NCI-H2196 (cell line): ENCODE data around the gene MYBPC1.
"Not testable (repeated sequence)": the region's sequence is repeated elsewhere in the genome, so short reads cannot be mapped to it uniquely, and the experiment has no call there.

Source experiments
- DNase-seq: peaks from one replicate; lab custom pipeline; 2025; ENCODE audit not compliant: unreplicated experiment; lab: John Stamatoyannopoulos, UW

The MYBPC1 gene, protein sequence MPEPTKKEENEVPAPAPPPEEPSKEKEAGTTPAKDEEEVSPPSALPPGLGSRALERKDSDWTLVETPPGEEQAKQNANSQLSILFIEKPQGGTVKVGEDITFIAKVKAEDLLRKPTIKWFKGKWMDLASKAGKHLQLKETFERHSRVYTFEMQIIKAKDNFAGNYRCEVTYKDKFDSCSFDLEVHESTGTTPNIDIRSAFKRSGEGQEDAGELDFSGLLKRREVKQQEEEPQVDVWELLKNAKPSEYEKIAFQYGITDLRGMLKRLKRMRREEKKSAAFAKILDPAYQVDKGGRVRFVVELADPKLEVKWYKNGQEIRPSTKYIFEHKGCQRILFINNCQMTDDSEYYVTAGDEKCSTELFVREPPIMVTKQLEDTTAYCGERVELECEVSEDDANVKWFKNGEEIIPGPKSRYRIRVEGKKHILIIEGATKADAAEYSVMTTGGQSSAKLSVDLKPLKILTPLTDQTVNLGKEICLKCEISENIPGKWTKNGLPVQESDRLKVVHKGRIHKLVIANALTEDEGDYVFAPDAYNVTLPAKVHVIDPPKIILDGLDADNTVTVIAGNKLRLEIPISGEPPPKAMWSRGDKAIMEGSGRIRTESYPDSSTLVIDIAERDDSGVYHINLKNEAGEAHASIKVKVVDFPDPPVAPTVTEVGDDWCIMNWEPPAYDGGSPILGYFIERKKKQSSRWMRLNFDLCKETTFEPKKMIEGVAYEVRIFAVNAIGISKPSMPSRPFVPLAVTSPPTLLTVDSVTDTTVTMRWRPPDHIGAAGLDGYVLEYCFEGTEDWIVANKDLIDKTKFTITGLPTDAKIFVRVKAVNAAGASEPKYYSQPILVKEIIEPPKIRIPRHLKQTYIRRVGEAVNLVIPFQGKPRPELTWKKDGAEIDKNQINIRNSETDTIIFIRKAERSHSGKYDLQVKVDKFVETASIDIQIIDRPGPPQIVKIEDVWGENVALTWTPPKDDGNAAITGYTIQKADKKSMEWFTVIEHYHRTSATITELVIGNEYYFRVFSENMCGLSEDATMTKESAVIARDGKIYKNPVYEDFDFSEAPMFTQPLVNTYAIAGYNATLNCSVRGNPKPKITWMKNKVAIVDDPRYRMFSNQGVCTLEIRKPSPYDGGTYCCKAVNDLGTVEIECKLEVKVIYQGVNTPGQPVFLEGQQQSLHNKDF

DNA sequence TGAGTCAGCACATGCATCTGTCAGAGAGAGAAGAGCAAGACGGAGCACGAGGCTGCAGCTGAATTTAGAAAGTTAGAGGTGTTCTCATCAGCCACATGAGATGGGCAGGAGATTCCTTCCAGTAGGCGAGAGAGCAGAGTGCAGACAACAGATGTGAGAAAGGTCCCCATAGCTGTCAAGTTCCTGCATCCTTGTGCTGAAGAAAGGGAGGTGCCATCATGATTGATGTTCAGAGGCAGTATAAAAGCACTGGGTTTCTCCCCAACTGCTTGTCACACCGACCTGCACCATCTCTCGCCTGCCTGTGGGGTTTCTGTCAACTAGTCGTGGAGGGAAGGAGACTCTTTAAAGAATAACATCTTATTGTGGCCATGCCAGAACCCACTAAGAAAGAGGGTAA, at the start of gene MYBPC1:
MYBPC1 (plus strand) TSS at position 272 of the 400 bp plus-strand sequence; CDS start at position 372, 100 bp downstream.
- DNase-seq: no peak

DNA sequence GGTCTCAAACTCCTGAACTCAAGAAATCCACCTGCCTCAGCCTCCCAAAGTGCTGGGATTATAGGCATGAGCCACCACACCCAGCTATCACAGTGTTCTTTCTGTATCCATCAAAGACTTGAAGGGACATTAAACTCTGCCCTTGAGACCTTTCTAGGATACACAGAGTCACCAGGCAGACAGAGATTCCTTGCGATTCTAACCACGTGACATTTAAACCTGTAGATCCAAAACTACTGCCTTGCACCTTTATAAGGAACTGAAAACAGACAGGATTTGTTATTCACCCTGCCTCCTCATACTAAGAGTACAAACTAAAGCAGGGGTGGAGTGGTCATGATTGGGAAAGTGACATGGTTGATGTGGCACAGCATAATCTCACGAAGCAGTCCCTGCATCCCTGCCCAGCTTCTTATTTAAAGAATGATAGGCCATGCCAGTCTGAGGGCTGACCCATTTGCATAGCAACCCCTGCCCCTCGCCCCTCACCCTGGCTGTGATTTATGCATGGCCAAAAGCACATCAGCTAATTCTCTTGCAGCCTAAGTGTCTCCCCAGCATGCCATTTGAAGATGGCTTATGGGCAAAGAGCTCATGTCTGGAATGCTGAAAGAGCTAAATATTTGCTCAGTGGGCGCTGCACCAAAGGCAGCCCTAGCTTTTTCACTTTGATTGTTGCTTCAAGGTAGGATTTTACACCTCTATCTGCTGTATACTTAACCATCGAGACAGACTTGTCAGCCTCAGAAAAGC, 43.2 kb upstream of the MYBPC1 start:
- DNase-seq: no peak

DNA sequence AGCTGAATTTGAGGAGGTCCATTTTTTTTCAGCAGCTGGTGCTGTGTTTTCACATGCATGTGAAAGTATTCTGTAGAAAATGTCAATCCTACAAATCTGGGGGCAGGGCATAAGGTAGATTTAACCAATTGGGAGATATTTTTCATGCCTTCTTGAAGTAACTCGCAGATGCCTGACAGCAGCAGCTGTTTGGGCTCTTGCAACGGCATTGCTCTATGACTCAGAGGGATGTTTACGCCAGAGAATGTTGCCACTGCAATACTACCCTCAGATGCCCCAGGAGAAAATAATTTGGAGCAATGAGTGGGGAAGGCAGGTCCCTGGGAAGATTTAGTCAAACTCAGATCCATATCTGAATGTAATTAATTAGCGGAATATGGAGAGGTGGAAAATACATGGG, 42.5 kb upstream of the MYBPC1 start:
- DNase-seq: no peak

DNA sequence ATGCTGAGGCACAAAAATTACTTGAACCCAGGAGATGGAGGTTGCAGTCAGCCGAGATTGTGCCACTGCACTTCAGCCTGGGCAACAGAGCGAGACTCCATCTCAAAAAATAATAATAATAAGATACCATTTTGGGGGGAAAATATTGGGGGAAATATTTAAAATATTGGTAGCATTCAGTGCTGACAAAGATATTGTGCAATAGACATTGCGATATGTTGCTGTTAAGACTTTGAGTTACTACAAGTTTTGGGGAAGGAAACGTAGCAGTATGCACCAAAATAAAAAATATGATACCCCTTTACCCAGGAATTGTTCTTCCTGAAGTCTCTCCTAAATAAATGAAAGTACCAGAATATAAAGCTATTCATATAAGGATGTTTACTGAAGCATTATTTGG, 37.7 kb upstream of the MYBPC1 start:
- DNase-seq: no peak

DNA sequence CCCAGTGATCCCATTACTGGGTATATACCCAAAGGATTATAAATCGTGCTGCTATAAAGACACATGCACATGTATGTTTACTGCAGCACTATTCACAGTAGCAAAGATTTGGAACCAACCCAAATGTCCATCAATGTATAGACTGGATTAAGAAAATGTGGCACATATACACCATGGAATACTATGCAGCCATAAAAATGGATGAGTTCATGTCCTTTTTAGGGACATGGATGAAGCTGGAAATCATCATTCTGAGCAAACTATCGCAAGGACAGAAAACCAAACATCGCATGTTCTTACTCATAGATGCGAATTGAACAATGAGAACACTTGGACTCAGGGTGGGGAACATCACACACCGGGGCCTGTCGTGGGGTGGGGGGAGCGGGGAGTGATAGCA, 36.0 kb upstream of the MYBPC1 start:
- DNase-seq: not testable (repeated sequence)

DNA sequence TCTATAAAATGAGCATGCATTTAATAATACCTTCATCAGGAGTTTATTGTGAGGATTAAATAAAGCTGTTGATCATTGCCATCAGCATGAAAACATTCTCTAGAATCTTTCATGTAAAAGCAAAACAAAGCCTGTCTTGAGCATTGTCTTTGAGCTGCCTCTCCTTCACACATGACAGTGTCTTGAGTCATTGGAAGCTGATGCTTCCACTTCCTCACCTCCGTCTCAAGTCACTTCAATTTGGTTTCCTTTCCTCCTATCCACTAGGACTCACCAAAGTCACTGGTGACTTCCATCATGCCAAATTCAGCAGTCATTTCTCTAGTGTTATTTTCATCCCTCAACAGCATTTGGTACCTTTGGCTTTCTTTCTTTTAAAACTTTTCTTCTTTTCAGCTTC, 31.6 kb upstream of the MYBPC1 start:
- DNase-seq: no peak

DNA sequence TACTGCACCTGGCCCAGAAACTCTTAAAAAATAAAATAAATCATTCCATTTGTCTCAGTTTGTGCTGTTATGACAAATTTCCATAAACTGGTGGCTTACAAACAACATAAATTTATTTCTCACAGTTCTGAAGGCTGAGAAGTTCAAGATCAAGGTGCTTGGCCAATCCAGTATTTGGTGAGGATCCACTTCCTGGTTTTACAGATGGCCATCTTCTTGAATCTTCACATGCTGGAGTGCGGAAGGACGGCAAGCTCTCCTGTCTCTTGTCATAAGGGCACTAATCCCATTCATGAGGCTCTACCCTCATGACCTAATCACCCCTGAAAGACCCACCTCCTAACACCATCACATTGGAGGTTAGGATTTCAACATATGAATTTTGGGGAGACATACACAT, 29.9 kb upstream of the MYBPC1 start:
- DNase-seq: no peak

DNA sequence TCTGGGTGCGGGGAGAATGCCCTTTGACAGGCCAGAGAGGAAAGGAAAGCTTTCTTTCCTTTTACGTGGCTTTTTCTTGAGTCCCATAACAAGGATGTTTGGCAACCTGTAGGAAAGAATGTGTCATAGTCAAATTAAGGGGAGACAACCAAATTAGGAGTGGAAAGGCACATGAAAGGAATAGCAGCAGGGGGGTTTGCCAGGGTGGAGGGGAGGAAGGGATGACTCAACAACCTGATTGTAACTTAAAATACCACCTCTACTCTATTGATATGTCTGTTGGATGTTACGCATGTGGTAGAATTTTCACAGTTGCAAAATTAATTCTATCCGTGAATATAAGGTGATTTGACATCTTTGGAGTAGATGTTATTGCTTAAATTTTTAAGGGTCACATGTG, 28.5 kb upstream of the MYBPC1 start:
- no peak for DNase-seq

DNA sequence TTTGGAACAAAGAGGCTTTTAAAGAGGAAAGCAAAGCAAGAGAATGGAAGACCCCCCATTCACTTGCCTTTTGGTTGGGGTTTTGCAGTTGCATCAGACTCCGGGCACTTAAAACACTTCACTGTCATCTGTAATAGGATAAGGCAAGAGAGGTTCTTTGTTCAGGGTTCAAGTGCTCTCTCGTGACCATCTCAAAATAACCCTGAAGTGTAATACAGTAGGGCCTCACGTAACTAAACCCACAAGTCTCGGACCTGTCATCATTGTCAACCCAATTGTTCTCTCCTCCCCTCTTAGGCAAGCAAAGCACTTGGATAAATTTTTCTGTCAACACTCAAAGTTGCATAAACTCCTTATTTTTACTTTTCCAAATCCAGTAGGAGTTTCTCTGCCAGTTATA, 26.9 kb upstream of the MYBPC1 start:
- no peak for DNase-seq

DNA sequence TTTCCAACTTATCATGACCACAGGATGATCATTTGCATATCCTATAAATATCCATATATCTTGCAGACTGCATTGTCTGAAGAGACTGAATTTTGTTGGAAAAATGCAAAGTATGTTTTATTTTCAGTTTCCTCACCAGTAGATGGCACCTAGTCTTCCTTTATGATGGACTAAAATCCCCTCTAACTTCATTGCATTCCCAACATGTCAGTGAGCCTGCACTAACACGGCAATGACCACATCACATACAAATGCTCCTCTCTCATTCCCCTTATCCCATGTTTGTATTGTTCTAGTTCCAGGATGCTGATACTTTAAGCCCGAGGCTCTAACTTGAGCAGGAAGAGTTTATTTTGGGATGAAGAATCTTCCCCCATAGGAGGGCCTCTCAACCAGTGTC, 24.7 kb upstream of the MYBPC1 start:
- no peak for DNase-seq

DNA sequence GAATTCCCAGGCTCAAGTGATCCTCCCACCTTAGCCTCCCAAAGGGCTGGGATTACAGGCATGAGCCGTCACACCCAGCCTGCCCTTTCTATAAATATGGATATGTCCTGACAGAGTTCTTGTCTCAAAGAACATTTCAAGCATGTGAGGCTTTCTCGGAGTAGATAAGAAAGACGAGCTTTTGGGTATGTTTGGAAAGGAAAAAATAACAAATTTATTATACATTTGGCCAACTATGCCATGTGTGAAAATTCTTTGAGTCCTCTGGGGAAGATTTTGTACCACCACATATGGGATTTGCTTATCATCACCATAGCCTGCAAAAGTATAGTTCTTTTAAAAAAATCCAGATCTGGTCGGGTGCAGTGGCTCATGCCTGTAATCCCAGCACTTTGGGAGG, 23.7 kb upstream of the MYBPC1 start:
- no peak for DNase-seq

DNA sequence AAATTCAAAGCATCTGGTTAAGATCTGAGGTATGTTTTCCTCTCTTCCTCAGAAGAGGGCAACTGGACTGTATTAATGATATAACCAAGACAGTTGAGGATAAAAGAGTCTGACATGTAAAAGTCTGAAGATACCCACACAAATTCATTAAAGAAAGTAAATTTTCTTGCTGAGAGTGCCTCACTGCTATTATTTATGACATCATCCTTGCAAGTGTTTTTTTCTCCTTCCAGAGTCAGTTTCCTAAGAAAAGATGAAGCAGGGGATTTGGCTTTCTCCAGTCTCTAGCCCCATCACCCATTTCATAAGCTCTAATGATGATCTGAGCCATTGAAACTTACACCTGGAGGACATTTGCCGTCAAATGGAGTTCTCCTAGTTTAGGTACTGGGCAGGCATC, 21.0 kb upstream of the MYBPC1 start:
- no peak for DNase-seq

DNA sequence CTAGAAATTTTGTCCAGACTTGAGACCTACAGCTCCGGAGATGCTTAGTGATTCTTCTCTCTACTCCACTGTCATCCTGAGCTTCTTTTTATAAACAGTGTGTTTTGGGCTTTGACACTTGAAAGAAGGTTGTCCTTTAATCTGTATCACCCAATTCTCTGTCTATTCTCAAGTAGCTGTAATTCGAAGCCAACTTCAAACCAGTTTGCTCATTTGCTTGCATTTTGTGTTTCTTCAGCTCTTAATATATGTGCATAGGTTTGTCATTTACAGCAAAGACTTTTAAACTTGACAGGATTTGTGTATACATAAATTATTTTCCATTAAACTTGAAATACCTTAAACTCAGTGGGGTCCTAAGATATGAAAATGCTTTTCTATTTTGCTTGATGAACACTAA, 16.4 kb upstream of the MYBPC1 start:
- DNase-seq: no peak

DNA sequence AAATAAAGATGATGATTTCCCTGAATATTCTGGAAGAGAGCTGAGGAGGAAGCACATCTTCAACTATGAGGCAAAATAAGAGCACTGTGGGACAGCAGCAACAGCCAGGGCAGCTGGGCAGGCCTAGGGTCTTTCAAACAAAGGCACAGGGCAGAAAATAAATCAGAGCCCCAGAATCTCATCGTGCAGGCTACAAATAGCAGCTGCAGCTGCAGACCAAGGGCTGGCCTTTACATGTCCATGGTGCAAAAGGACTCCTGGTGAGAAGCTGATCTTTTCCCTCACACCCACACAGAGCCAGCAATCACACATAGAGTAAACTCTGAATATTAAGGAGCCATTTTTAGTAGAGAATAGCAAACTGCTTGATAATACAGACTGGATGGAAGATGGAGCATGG, 13.6 kb upstream of the MYBPC1 start:
- no peak for DNase-seq

DNA sequence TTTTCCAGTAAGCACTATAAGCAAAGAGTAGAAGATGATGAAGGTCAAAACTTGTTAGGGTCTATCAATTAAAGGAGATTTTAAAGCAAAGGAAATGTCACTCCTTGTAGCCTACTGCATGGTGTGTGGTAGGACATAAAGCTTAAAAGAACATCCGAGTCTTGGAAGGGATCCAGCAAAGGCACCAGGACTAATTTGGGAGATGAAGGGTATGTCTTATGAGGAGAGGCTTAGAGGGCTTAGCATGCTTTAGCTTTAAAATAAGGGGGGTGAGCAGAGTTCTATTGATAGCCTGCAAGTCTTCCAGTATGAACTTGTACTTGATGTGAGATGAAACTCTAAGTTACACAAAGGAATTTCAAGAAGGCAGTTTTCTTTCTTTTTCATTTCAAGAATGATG, 11.8 kb upstream of the MYBPC1 start:
- DNase-seq: no peak

DNA sequence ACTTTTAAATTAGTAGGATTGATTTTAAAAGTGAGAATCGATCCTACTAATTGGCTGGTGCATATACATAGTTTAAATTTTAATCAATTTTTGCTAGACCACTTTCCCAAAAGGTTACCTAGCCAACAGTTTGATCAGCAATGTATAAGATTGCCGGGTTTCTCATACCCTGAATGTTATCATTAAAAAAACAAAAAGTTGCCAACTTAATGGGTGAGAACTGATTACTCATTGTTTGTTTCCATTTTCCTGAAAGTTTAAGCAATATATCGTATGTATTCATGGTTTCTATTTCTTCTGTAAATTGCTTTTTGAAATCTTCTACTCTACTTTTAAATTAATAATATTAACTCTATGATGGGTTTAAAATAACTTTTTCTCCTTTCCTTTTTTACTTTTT, 4.4 kb upstream of the MYBPC1 start:
- no peak for DNase-seq

DNA sequence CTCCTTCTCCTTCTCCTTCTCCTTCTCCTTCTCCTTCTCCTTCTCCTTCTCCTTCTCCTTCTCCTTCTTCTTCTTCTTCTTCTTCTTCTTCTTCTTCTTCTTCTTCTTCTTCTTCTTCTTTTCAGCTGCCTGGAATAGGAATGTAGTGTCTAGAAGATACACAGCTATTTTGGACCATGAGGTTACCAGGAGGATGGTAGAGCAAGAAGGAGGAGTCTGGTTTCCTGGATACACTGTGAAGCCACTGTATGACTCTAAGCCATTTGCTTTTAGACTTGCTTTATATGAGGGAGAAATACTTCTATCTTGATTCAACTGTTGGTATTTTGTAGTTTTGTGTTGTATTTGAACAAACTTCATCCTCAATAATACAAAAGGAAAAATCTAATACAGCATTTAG, 3.0 kb upstream of the MYBPC1 start:
- no peak for DNase-seq

DNA sequence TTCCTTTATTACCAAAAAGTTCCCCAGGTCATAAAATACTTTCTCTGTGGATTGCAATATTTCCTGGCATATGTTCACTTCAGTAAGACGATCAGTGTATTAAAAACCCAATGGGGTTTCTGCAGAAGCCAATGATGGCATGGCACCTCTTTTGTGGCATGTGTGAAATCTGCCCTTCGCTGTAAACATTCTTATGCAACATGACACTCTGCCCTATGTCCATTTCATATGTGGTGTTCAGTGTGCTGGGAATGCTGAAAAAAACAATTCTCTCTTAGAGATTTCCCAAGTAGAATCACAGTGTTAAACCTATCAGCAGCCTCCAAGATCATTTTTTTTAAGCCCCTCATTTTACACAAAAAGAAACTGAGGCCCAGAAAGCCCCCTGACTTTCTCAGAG, 2.3 kb upstream of the MYBPC1 start:
- DNase-seq: no peak

DNA sequence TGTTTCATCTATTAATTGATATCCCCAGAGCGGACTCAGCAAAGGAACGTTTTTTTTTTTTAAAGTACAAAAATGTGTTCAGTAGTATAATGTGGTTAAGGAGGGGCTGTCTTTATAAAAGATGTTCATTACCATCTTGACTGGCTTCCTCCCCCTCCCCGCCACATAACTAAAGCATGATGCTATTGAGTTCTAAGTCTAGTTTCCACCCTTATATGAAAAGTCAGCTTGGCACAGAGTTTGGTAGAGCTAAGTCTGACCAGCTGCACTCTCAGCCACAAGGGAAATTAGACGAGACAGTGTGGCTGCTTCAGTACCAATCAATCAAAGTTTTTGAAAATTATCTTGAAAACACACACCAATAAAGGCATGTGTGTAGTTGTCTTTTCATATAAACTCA, 1.9 kb upstream of the MYBPC1 start:
- no peak for DNase-seq

DNA sequence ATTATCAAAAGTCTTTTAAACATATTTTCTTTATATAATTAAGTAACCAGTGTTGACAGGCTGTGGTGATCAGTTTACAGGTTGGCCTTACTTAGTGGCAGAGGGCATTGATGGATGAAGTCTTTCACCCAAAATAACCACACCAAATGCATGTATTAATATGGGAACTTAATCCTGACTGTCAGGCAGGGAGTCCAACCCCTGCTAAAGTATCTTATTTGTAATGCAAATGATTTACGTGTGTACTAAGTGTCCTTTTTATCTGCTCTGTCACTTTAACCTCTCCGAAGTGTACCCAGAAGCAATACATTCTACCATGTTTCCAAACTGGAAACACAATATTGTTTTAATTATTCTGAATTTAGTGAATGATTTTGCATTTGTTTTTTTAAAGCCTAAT, 1.4 kb downstream of the MYBPC1 start:
- DNase-seq: no peak

DNA sequence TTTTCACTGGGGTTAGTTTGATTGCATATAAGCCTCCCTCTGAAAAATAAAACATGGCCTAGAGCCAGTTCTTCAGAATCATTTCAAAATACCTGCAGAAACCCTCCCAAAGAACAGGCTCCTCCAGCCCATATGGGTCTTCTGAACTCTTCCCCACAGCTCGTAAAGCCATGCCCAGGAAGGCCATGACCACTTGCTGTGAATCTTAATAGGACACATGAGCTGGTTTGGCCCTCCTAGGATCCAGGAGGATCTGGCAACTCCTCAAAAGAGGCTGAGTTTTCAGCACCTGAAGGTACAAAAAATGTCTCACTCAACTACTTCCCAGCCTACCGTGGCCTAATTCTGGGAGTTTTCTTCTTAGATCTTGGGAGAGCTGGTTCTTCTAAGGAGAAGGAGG, 2.4 kb downstream of the MYBPC1 start:
- no peak for DNase-seq
